A549 treated with AZD9567 at 1 μM for 4 hours (cell line): Measurements from ENCODE around the gene SUPT4H1. TPM values are rescaled to one million over a fixed set of nuclear protein-coding genes. Genes with fewer than 3 reads are reported as not detected.

Experiments used
- total RNA-seq: library from RNA; stranded (reverse); fragments of 200-300 nt; extraction: Qiagen RNA extraction; gene quantifications from 5 replicates; pipeline ENCODE4 v1.2.3, GENCODE V29; 2022; ENCODE audit not compliant: insufficient read depth

SUPT4H1 gene
- total RNA-seq, result 108 to 163 TPM (median 152 TPM) in 5 replicates

GRCh38 chr17:58351831-58352595 is at the start of gene SUPT4H1:
Gene SUPT4H1 (minus strand): TSS chr17:58352201. CDS start chr17:58352135, 66 bp downstream.

DNA sequence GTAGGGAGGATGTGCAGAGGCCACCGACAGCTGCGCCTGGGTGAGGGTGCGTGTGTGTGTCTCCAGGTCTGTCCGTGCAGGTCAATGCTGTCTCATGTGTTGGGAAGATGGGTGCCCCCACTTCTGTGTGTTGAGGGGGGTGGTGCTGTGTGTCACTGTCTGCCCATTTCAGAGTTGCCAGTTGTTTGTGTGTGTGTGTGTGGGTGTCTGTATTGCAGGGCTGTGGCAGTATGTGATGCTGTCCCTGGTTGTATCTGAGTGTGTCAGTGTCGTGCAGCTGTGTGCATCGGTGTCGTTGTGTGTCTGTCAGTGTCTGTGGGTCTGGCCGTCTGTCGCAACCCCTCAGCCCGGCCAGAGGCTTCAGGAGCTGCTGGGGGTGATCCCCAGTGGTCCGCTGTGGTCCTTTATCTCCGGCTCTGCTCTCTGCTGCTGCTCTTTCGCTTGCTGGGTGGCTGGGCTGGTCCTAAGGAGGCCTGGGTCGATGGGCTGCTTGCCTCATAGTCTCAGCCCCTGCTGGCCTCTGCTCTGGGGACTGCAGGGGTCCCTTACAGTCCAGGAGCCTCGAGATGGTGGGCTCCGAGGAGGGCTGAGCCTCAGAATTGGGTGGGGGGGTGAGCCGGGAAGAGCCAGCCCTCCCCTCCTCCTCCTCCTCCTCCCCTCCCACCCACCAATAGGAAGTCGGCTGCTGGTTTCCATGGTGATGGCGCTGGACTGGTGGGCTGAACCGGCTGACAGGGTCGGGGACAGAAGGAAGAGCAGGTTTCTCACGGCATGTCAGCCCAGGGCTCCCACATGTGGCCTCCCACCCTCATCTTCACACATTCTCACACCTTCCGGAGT is 23.6 kb downstream of the SUPT4H1 start, which contains the start of gene TSPOAP1:
Gene TSPOAP1, minus strand, starts transcription at position 601 of the 840 bp plus-strand sequence. CDS start 875 bp downstream, outside the sequence.

Other genes with a start within 250 kb of the SUPT4H1 start
- gene OR4D1, start 203.8 kb downstream of the SUPT4H1 start, total RNA-seq, result 0.01 to 0.02 TPM in 2 of 5 replicates, not detected in the others
- gene OR4D2, start 185.2 kb downstream of the SUPT4H1 start, total RNA-seq, result not detected in 5 replicates
- not detected in 5 replicates for gene EPX, start 159.5 kb downstream of the SUPT4H1 start, total RNA-seq
- gene MKS1, start 132.9 kb downstream of the SUPT4H1 start, total RNA-seq, result 9.7 to 12.7 TPM (median 11.3 TPM) in 5 replicates
- gene LPO, start 113.6 kb downstream of the SUPT4H1 start, total RNA-seq, result not detected in 5 replicates
- gene MPO, start 71.3 kb downstream of the SUPT4H1 start, total RNA-seq, result not detected in 5 replicates
- 0.02 TPM in 1 of 5 replicates, not detected in the others for gene TSPOAP1, start 23.4 kb downstream of the SUPT4H1 start, total RNA-seq
- 0.11 to 0.45 TPM (median 0.13 TPM) in 4 of 5 replicates, not detected in the other for gene RNF43, start 65.3 kb upstream of the SUPT4H1 start, total RNA-seq
- gene HSF5, start 136.2 kb upstream of the SUPT4H1 start, total RNA-seq, result not detected in 5 replicates
- gene MTMR4, start 162.4 kb upstream of the SUPT4H1 start, total RNA-seq, result 6.4 to 10.9 TPM (median 8.3 TPM) in 5 replicates